GM23338 (cell line): ENCODE data around the gene UBE2V1.

Experiments
- CREB1 ChIP-seq: fragments of 250-450 bp; sonication (Bioruptor Pico); IDR thresholded peaks from 2 replicates; pipeline ENCODE4 v1.5.0; 2020; ENCODE audit warnings: low read depth, mild to moderate bottlenecking, moderate library complexity
- EZH2 ChIP-seq: fragments of 200-600 bp; sonication (generic); IDR thresholded peaks from one replicate; pipeline ENCODE4 v1.8.0; 2017; ENCODE audit warnings: antibody characterized with exemption, mild to moderate bottlenecking, low read depth; ENCODE audit not compliant: unreplicated experiment
- TF ChIP-seq, protein P1 (sequence below), 2 experiments: fragments of 200-600 bp in 1 of 2; sonication (generic) in 1 of 2; conservative IDR thresholded peaks; 2 replicates each; pipeline versions ENCODE4 v1.5.1 to v1.6.1; 2016 to 2017; ENCODE audit warnings: antibody characterized with exemption in 2 of 2, low read depth in 2 of 2, mild to moderate bottlenecking in 2 of 2, moderate library complexity in 1 of 2

DNA sequence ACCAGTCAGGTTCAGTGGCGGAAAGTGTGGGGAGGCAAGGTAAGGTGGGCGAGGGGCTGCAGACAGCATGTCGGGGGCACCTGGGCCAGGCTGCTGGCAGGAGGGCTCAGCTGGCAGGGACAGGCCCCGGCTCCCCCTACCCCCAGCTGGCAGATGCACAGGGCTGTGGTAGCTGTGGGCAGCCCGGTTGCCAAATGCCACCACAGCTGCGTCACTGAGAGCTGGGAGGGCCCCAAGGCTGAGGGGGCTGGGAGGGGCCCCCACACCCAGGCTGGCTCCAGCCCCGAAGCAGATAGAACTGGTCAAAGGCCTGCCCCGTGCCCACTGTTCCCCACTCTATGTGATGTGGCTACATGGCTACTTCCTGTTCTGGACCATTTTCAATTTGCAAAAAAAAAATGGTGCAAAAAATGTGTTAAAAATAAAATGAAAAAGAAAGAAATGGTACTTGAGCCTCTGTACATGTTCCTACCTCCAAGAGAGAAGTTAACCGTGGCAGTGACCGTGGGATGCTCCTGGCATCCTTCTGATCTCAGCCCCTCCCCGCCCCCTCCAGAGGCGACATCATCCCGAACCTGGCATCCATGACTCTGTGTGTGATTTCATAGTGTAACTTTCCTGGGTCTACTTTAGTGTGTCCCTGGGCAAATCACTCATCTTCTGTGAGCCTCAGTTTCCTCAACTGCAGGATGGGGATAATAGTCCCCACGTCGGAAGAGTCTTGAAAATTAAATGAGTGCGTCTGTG, 64.4 kb downstream of the UBE2V1 start:
- no peak for TF ChIP-seq EZH2
- TF ChIP-seq CREB1 (CRISPR knock-in tag), result no peak
- TF ChIP-seq, protein P1, sequence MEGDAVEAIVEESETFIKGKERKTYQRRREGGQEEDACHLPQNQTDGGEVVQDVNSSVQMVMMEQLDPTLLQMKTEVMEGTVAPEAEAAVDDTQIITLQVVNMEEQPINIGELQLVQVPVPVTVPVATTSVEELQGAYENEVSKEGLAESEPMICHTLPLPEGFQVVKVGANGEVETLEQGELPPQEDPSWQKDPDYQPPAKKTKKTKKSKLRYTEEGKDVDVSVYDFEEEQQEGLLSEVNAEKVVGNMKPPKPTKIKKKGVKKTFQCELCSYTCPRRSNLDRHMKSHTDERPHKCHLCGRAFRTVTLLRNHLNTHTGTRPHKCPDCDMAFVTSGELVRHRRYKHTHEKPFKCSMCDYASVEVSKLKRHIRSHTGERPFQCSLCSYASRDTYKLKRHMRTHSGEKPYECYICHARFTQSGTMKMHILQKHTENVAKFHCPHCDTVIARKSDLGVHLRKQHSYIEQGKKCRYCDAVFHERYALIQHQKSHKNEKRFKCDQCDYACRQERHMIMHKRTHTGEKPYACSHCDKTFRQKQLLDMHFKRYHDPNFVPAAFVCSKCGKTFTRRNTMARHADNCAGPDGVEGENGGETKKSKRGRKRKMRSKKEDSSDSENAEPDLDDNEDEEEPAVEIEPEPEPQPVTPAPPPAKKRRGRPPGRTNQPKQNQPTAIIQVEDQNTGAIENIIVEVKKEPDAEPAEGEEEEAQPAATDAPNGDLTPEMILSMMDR (conservative IDR thresholded peaks at IDR 0.05; ENCODE audit: low read depth in 2 of 2), result no peak
